Endothelial cell (in vitro differentiated cells): ENCODE results near the gene C1orf174. TPM values are rescaled to one million over a fixed set of nuclear protein-coding genes. Genes with fewer than 3 reads are reported as not detected.

Source experiments
- DNase-seq: peaks from one replicate; pipeline ENCODE4 v3.0.0; 2021; ENCODE audit warnings: low spot score
- H3K27ac Mint-ChIP-seq: one replicate; pipeline ENCODE4 v1.8.0; 2021; ENCODE audit warnings: mixed read lengths, inconsistent platforms; ENCODE audit not compliant: unreplicated experiment
- H3K27me3 Mint-ChIP-seq: one replicate; pipeline ENCODE4 v1.8.0; 2021; ENCODE audit warnings: mild to moderate bottlenecking, moderate library complexity, mixed read lengths, inconsistent platforms; ENCODE audit not compliant: unreplicated experiment
- H3K36me3 Mint-ChIP-seq: one replicate; pipeline ENCODE4 v1.8.0; 2021; ENCODE audit warnings: mild to moderate bottlenecking, low read depth, mixed read lengths, inconsistent platforms; ENCODE audit not compliant: unreplicated experiment
- H3K4me1 Mint-ChIP-seq: one replicate; pipeline ENCODE4 v1.8.0; 2021; ENCODE audit warnings: mild to moderate bottlenecking, mixed read lengths, inconsistent platforms; ENCODE audit not compliant: unreplicated experiment
- H3K4me3 Mint-ChIP-seq: one replicate; pipeline ENCODE4 v1.8.0; 2021; ENCODE audit warnings: mild to moderate bottlenecking, mixed read lengths, inconsistent platforms; ENCODE audit not compliant: unreplicated experiment
- H3K9me3 Mint-ChIP-seq: one replicate; pipeline ENCODE4 v1.8.0; 2021; ENCODE audit warnings: mixed read lengths, inconsistent platforms; ENCODE audit not compliant: unreplicated experiment
- total RNA-seq: library from RNA; stranded (reverse); fragmentation: NEBNext Ultra II Directional; extraction: Animal tissue kit (Norgen Biotek cat#: 25700); gene quantifications from one replicate; pipeline ENCODE4 v1.2.1, GENCODE V29; 2021; ENCODE audit not compliant: unreplicated experiment
- TF ChIP-seq, protein P1 (sequence below): fragments of 200-600 bp; sonication (generic); IDR thresholded peaks from one replicate; pipeline ENCODE4 v1.5.0; 2021; ENCODE audit warnings: antibody characterized with exemption; ENCODE audit not compliant: unreplicated experiment

Gene C1orf174
- total RNA-seq, 1 donor from 2014 or later: 25.6 TPM

DNA sequence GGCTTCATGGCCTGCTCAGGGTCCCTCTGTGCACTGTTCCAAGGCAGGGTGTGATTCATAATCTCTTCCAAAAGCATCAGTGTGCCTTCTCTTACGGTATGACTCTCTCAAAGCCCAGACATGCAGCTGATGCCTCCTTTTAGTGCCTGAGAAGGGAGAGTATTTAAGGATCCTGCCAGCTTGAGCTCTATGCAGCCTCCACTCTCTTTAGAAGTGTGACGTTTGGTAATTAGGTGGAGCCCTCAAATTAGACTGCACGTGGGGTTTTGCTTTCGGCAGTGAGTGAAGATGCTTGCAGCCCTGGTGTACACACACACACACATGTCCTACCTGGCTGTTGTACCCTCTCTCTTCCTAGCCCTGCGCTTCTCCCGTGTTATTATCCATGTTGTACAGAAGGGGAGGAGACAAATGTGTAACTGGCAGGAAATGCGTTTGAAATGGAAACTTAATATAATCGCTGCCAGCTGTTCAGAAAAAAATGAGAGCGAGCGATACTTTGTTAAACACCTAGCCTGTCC lies 2.6 kb upstream of the C1orf174 start:
- TF ChIP-seq, protein P1, sequence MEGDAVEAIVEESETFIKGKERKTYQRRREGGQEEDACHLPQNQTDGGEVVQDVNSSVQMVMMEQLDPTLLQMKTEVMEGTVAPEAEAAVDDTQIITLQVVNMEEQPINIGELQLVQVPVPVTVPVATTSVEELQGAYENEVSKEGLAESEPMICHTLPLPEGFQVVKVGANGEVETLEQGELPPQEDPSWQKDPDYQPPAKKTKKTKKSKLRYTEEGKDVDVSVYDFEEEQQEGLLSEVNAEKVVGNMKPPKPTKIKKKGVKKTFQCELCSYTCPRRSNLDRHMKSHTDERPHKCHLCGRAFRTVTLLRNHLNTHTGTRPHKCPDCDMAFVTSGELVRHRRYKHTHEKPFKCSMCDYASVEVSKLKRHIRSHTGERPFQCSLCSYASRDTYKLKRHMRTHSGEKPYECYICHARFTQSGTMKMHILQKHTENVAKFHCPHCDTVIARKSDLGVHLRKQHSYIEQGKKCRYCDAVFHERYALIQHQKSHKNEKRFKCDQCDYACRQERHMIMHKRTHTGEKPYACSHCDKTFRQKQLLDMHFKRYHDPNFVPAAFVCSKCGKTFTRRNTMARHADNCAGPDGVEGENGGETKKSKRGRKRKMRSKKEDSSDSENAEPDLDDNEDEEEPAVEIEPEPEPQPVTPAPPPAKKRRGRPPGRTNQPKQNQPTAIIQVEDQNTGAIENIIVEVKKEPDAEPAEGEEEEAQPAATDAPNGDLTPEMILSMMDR: no peak
- H3K36me3 Mint-ChIP-seq: no peaks in the 10 kb centered on the region
- H3K27ac Mint-ChIP-seq: no peak overlapping the region
- peaks cover 10% of the 10 kb centered on the region for H3K27me3 Mint-ChIP-seq
- no peak overlapping the region for H3K4me3 Mint-ChIP-seq
- DNase-seq: no peak
- peaks cover 15% of the 10 kb centered on the region for H3K4me1 Mint-ChIP-seq
- no peaks in the 10 kb centered on the region for H3K9me3 Mint-ChIP-seq

DNA sequence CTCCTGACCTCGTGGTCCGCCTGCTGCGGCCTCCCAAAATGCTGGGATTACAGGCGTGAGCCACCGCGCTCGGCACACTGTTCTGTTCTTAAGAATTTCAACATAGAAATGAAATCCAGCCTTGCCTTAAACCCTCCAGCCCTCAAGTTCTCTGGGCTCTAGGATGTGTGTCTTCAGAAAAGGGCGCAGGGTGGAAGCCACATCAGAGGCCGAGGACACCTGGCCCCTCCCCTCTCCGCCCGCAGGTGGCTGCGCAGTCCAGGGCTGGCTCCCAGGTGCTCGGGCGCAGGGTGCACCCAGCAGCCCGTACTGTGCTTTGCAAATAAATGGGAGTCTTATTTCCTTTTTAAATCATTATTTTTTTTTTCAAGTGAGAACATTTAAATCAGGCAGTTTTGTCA lies 2.0 kb upstream of the C1orf174 start:
- Mint-ChIP-seq H3K27me3 (peaks cover 10% of the 10 kb centered on the region), H3K9me3 (no peaks in the 10 kb centered on the region), H3K36me3 (no peaks in the 10 kb centered on the region), H3K27ac (no peak overlapping the region), H3K4me1 (peaks cover 15% of the 10 kb centered on the region), H3K4me3 (peak overlapping the region; percentile 51)
- no peak for DNase-seq
- TF ChIP-seq, protein P1: no peak

DNA sequence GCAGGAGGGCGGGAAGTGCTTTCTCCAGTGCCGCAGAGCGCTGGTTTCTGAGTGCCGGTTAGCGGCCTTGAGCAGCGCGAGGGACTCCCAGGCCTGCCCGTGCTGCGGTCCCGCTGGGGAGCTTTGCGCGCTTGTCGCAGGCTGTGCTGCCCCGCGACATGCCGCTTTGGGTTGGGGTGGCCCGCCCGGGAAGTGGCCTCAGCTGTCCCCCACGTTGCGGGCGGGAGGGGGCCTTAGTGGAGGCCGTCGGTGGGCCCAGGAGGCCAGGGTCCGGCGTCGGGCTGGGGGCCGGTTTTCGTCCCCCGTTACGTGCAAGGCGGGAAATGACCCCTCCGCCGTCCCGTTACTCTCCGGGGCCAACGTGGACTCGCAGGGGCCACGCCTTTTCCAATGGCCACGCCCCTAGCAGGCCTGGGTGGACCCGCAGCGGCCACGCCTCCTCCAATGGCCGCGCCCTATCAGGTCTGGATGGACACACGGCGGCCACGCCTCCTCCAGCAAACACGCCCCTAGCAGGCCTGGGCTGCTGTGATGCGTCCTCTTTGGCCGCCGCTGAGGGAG lies 977 bp upstream of the C1orf174 start:
- peak; percentile 94 for DNase-seq
- Mint-ChIP-seq H3K36me3 (no peaks in the 10 kb centered on the region), H3K4me3 (peak overlapping the region; percentile 95), H3K4me1 (peaks cover 15% of the 10 kb centered on the region), H3K27me3 (peaks cover 9% of the 10 kb centered on the region), H3K9me3 (no peaks in the 10 kb centered on the region), H3K27ac (no peak overlapping the region)
- TF ChIP-seq, protein P1: peak; percentile 10

DNA sequence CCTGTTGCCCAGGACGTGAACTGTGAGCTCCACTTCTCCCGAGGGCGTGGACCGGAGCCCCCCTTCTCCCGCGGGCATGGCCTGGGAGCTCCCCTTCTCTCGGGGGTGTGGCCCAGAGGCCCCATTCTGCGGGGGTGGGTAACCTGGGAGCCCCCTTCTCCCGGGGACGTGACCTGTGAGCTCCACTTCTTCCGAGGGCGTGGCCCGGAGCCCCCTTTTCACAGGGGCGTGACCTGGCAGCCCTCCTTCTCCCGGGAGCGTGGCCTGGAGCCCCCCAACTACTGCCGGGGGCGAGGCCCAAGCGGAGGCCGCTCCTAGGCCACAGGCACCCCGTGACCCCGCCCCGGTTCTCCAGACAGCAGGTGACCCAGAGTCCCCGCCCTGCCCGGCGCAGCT lies 320 bp downstream of the C1orf174 start:
- no peaks in the 10 kb centered on the region for H3K36me3 Mint-ChIP-seq
- peaks cover 8% of the 10 kb centered on the region for H3K27me3 Mint-ChIP-seq
- no peaks in the 10 kb centered on the region for H3K9me3 Mint-ChIP-seq
- TF ChIP-seq, protein P1: no peak
- H3K4me3 Mint-ChIP-seq: peak overlapping the region; percentile 95
- DNase-seq: peak; percentile 24
- H3K4me1 Mint-ChIP-seq: peaks cover 15% of the 10 kb centered on the region
- H3K27ac Mint-ChIP-seq: no peak overlapping the region

DNA sequence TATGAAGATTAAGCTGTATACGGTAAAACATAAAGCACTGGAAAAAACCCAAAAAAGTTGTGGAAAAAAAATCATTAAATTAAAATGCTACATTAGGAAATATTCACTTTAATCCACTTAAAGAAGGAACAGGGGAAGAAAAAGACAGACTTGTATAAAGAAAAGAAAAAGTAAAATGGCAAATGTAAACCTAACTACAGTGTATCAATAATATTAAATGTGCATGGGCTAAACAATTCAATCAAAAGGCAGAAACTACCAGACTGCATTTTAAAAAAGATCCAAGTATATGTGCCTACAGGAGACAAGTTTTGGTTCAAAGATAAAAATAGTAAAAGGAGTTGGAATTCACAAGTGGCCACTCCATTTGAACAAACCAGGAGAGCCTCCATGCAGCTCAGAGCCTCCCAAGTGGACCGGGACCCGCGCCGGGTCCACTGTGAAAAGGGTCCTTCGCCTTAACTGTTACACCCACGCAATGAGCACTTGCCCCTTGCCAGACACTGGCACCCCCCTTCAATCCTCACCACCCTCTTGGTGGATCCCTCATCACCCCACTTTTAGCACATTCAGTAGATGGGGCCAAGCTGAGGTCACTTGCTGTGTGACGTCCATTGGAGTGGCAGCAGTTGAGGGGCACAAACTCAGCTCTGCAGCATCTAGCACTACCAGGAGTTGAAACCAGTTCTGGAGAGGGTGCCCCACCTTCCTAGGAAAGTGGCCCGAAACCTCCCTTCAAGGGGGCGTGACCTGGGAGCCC lies 898 bp downstream of the C1orf174 start:
- H3K27ac Mint-ChIP-seq: peak overlapping the region; percentile 83
- TF ChIP-seq, protein P1: no peak
- no peaks in the 10 kb centered on the region for H3K9me3 Mint-ChIP-seq
- H3K4me3 Mint-ChIP-seq: peak overlapping the region; percentile 95
- H3K27me3 Mint-ChIP-seq: peaks cover 8% of the 10 kb centered on the region
- H3K4me1 Mint-ChIP-seq: peaks cover 15% of the 10 kb centered on the region
- no peak for DNase-seq
- H3K36me3 Mint-ChIP-seq: no peaks in the 10 kb centered on the region
